Stomach (tissue), 9 donors: ENCODE results near the gene RAB36. TPM values are rescaled to one million over a fixed set of nuclear protein-coding genes. Genes with fewer than 3 reads are reported as not detected.

ENCODE experiments used
- DNase-seq, 2 donors: peaks; one replicate each; pipeline versions ENCODE4 v3.0.0 to v3.0.0-alpha.2; 2013 to 2019
- H3K27ac ChIP-seq, 5 donors: fragments of 200-600 bp in 4 of 5; sonication (generic) in 4 of 5; one replicate each; pipeline ENCODE4 v1.5.1; 2013 to 2019; ENCODE audit warnings: mild to moderate bottlenecking in 1 of 5, moderate library complexity in 1 of 5
- H3K27me3 ChIP-seq, 3 donors: fragments of 200-600 bp; sonication (generic); one replicate each; pipeline ENCODE4 v1.5.1; 2017 to 2019; ENCODE audit warnings: mixed run types in 1 of 3
- H3K36me3 ChIP-seq, 4 donors: fragments of 200-600 bp; sonication (generic); 1 replicate in 3 of 4; 2 replicates in 1 of 4; pipeline ENCODE4 v1.5.1; 2016 to 2019
- H3K4me1 ChIP-seq, 4 donors: fragments of 200-600 bp; sonication (generic); one replicate each; pipeline ENCODE4 v1.5.1; 2016 to 2019
- H3K4me3 ChIP-seq, 4 donors: fragments of 200-600 bp; sonication (generic) in 3 of 4; one replicate each; pipeline ENCODE4 v1.5.1; 2016 to 2019; ENCODE audit warnings: mild to moderate bottlenecking in 1 of 4
- H3K9me3 ChIP-seq, 4 donors: fragments of 200-600 bp; sonication (generic); one replicate each; pipeline ENCODE4 v1.5.1; 2016 to 2019
- CTCF ChIP-seq, 7 experiments: fragments of 450-650 bp in 4 of 7; fragments of 200-600 bp in 3 of 7; sonication (generic) in 3 of 7; IDR thresholded peaks; one replicate each; pipeline ENCODE4 v1.5.1; 2016 to 2019; ENCODE audit warnings: antibody characterized with exemption in 7 of 7, control low read depth in 2 of 7, mild to moderate bottlenecking in 1 of 7
- EP300 ChIP-seq: sonication (generic); formaldehyde crosslinking; IDR thresholded peaks from one replicate; pipeline ENCODE4 v1.6.1; 2017; ENCODE audit warnings: antibody characterized with exemption
- POLR2A ChIP-seq, 4 donors: fragments of 450-650 bp; IDR thresholded peaks; one replicate each; pipeline ENCODE4 v1.6.1; 2016; ENCODE audit warnings: antibody characterized with exemption in 4 of 4, control low read depth in 2 of 4, mild to moderate bottlenecking in 1 of 4, moderate library complexity in 1 of 4
- POLR2AphosphoS5 ChIP-seq, 3 donors: sonication (generic); formaldehyde crosslinking; IDR thresholded peaks; one replicate each; pipeline ENCODE4 v1.6.1; 2016; ENCODE audit warnings: antibody characterized with exemption in 3 of 3
- WGBS, 5 donors: extraction: QIAGEN DNeasy Blood & Tissue Kit in 3 of 5; methylation state at CpG; one replicate each; pipeline versions ENCODE4 v1.1.5 to v1.1.7; 2013 to 2018; 5-methylcytosine and 5-hydroxymethylcytosine counted together
- intact Hi-C: fragments of 100-400 bp; cut with DNase I; formaldehyde crosslinking; loops from one replicate; pipeline ENCODE4 v1.15.1; 2023; ENCODE audit warnings: low total_unique reads
- polyA plus RNA-seq, 3 donors: library from polyadenylated mRNA; stranded (reverse); fragments of 200-250 nt; gene quantifications; one replicate each; pipeline ENCODE4 v1.2.3, GENCODE V29; 2013
- total RNA-seq, 5 donors: library from RNA; depleted of rRNA; stranded (reverse); fragments of >200 nt; gene quantifications; one replicate each; pipeline versions ENCODE4 v1.1.0 to v1.2.3, GENCODE V29; 2014 to 2016
- donor health status: healthy with polysubstance abuse.
- donor health status: Bipolar disorder and iron deficiency.
- donor health status: healthy.

RAB36 gene
- total and polyA plus RNA-seq, 8 donors, result 0.58 to 7.6 (median 1.6) TPM; not detected in 1

GRCh38 chr22:23206915-23207314 is 61.6 kb downstream of the RAB36 start:
- Histone ChIP-seq H3K4me3 (no peak overlapping the region), H3K27me3 (no peaks in the 10 kb centered on the region), H3K4me1 (peaks cover 12 to 44% (median 23%) of the 10 kb centered on the region in 4 donors), H3K36me3 (peaks cover 0 to 12% (median 9%) of the 10 kb centered on the region in 4 donors), H3K9me3 (no peaks in the 10 kb centered on the region), H3K27ac (no peak overlapping the region)
- TF ChIP-seq CTCF (IDR thresholded peaks at IDR 0.05) (no peak), POLR2AphosphoS5 (IDR thresholded peaks at IDR 0.05) (no peak), POLR2A (IDR thresholded peaks at IDR 0.05) (no peak), EP300 (no peak)
- no peak for DNase-seq
- intact Hi-C loops, result no loop called here

DNA sequence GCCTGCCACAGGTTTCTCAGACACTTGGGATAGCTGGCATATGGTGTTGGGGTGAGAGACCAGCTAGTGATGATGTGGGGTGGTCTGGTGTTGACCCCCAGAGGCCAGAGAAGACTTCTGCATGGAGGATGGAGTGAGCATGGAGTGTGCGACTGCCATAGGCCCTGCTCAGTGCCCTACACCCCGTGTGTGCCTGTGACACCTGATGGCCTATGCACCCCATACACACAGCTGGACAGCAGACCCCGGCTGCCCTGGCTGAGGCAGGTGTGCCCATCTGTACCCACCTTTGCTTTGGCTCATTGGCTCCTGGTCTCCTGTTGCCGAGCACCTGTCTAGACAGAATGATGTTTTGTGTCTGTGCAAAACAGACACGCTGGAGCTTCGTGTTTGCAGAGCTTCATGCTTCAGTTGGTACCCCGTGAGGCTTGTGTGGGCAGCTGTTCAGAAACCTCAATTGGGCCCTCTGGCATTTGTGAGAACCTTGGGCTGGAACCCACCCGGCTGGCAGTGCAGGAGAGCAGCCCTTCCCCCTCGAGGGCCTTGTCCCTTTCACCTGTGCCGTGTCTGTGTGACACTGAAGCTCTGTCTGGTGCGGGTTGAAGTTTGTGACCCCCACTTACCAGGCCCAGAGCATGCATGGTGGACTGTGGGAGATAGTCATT is 62.6 kb downstream of the RAB36 start:
- no peaks in the 10 kb centered on the region for H3K27me3 ChIP-seq
- TF ChIP-seq CTCF (IDR thresholded peaks at IDR 0.05), result no peak
- TF ChIP-seq POLR2AphosphoS5 (IDR thresholded peaks at IDR 0.05), result no peak
- TF ChIP-seq EP300, result no peak
- TF ChIP-seq POLR2A (IDR thresholded peaks at IDR 0.05), result no peak
- intact Hi-C loops, result no loop called here
- no peaks in the 10 kb centered on the region for H3K9me3 ChIP-seq
- WGBS, 5 donors, result 83 to 88% (median 86%) methylated on average over 11 of the region's 11 CpGs
- H3K4me1 ChIP-seq, result peaks cover 12 to 49% (median 31%) of the 10 kb centered on the region in 4 donors
- no peak overlapping the region for H3K27ac ChIP-seq
- DNase-seq, result no peak
- H3K4me3 ChIP-seq, result no peak overlapping the region
- peaks cover 0 to 12% (median 8%) of the 10 kb centered on the region in 4 donors for H3K36me3 ChIP-seq

DNA sequence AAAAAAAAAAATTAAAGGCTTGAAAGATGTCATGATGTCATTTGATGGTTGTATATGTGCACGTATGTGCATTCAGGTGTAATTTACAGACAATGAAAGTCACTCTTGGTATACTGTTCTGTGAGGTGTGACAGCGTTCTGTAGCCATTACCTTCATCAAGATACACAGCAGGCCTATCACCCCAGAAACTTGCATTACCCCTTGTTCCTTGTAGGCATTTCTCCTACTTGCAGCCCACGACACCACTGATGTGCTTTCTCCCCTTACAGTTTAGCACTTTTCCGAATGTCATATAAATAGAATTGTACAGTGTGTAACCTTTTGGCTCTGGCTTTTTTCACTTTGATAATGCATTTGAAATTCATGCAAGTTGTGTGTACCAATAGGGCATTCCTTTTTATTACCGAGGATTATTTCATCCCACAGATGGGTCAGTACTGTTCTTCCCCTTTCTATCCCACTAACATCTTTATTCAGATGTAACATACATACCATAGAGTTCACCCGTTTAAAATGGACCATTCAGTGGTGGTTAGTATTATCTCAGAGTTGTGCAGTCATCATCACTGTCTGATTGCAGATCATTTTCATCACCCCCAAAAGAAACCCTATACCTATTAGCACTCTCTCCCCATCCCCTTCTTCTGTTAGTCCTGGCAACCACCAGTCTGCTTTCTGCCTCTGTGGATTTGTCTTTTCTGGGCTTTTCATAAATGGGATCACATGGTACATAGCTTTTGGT is 65.3 kb downstream of the RAB36 start:
- no peak overlapping the region for H3K4me3 ChIP-seq
- TF ChIP-seq POLR2AphosphoS5 (IDR thresholded peaks at IDR 0.05), result no peak
- TF ChIP-seq CTCF (IDR thresholded peaks at IDR 0.05), result no peak
- no peak for TF ChIP-seq POLR2A (IDR thresholded peaks at IDR 0.05)
- TF ChIP-seq EP300, result no peak
- WGBS, 5 donors, result 78 to 85% (median 81%) methylated on average over 6 of the region's 6 CpGs
- H3K9me3 ChIP-seq, result no peaks in the 10 kb centered on the region
- H3K27ac ChIP-seq, result no peak overlapping the region
- H3K4me1 ChIP-seq, result peaks cover 14 to 46% (median 30%) of the 10 kb centered on the region in 4 donors
- H3K36me3 ChIP-seq, result peaks cover 0 to 12% (median 2%) of the 10 kb centered on the region in 4 donors
- DNase-seq, result no peak
- no peaks in the 10 kb centered on the region for H3K27me3 ChIP-seq
- intact Hi-C loops, result no loop called here

DNA sequence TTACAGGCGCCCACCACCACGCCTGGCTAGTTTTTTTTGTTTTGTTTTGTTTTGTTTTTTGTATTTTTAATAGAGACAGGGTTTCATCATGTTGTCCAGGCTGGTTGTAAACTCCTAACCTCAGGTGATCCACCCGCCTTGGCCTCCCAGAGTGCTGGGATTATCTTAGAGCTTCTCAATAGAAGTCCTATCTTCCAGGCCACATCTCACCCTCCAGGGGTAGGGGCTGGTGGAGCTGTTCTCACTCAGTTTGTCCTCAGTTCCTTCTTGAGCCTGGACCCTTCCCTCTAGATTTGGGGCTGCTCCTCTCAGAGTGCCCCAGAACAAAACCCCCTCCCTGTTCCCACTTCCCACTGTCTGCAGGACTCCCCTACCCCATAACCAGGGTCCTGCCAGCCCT is 66.3 kb downstream of the RAB36 start:
- H3K27ac ChIP-seq, result no peak overlapping the region
- no peak overlapping the region for H3K4me3 ChIP-seq
- no peaks in the 10 kb centered on the region for H3K9me3 ChIP-seq
- peaks cover 0 to 12% (median 2%) of the 10 kb centered on the region in 4 donors for H3K36me3 ChIP-seq
- TF ChIP-seq POLR2A (IDR thresholded peaks at IDR 0.05), result no peak
- TF ChIP-seq EP300, result no peak
- TF ChIP-seq POLR2AphosphoS5 (IDR thresholded peaks at IDR 0.05), result no peak
- TF ChIP-seq CTCF (IDR thresholded peaks at IDR 0.05), result no peak
- H3K27me3 ChIP-seq, result no peaks in the 10 kb centered on the region
- intact Hi-C loops, result no loop called here
- no peak for DNase-seq
- H3K4me1 ChIP-seq, result peaks cover 24 to 54% (median 38%) of the 10 kb centered on the region in 4 donors
- WGBS, 5 donors, result 95 to 100% (median 99%) methylated on average over 3 of the region's 3 CpGs
